GM19099 (cell line): ENCODE measurements around the gene FBXL16.

Experiments
- POLR2A ChIP-seq: IDR thresholded peaks from 3 replicates; pipeline ENCODE4 v1.6.1; 2011; ENCODE audit warnings: low read depth; ENCODE audit not compliant: insufficient read length; ENCODE audit errors: extremely low read depth

FBXL16 gene

GRCh38 chr16:674968-675883 lies 30.4 kb downstream of the FBXL16 start, which contains the start of gene RHBDL1:
Gene RHBDL1, plus strand, starts transcription at chr16:675671. Its CDS starts 120 bp downstream, at chr16:675791.
- TF ChIP-seq POLR2A: no peak

GRCh38 chr16:674214-674881 lies 31.3 kb downstream of the FBXL16 start:
- TF ChIP-seq POLR2A: no peak

- TF ChIP-seq POLR2A: no peak
Measured at GRCh38 chr16:673399-673991, 32.1 kb downstream of the FBXL16 start.

- TF ChIP-seq POLR2A: no peak
Measured at GRCh38 chr16:672851-673250, 32.8 kb downstream of the FBXL16 start.

DNA sequence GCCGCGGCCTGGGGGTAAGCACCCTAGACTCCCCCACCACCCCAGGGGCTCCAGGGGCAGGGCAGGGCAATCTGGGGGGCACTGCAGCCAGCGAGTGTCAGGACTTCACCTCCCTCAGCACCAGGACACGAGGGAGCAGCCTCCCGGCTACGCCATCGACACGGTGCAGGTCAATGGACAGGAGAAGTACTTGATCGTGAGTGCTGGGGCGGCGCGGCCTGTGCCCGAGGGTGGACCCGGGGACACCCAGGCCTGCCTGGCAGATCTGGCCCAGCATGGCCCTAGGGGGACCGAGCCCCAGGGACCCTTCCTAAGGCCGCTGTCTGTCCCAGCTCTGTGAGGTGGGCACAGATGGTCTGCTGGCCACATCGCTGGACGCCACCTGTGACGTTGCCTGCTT lies 33.2 kb downstream of the FBXL16 start:
- no peak for TF ChIP-seq POLR2A

GRCh38 chr16:671353-672131 lies 34.1 kb downstream of the FBXL16 start:
- no peak for TF ChIP-seq POLR2A

DNA sequence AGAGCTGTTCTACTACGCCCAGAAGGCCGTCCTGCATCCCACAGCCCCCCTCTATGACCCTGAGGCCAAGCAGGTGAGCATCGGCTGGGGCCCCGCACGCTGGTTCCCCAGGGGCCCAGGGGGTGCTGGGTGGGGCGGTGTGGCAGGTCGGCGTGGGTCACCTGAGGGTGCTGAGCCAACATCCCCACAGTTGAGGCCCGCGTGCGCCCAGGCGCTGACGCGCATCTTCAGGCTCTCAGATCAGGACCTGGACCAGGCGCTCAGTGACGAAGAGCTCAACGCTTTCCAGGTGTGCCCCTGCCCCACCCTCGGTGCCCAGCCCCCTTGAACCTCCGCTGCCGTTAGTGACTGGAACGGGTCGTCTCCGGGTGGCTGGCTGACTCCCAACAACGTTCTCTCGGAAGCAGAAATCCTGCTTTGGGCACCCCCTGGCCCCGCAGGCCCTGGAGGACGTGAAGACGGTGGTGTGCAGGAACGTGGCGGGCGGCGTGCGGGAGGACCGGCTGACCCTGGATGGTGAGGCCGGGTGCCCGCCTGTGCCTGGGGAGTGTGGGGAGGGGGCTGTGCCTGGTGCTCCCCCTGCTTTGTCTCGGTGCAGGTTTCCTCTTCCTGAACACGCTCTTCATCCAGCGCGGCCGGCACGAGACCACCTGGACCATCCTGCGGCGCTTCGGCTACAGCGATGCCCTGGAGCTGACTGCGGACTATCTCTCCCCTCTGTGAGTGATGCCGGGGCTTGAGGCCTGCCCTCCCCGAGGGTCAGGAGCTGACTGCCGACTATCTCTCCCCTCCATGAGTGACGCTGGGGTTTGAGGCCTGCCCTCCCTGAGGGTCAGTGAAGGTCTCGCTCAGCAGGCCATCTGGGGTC lies 34.9 kb downstream of the FBXL16 start:
- no peak for TF ChIP-seq POLR2A

DNA sequence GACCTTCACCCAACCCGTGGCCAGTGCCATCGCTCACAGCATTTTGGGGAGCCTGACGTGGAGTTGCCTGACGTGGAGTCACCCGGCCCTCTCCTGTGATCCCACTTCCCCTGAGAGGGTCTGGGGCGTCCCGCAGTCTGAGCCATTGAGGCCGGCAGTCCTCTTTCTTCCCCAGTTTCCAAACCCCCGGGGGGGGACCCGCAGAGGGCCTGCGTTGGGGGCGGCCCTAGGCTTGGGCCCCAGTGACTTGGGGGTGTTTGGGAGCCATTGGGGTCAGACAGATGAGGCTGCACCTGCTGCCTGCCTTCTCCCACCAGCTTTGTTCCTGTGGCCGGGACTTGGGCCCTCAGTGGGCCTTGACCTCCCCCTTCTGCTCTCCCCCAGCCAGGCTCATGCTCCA lies 35.9 kb downstream of the FBXL16 start:
- TF ChIP-seq POLR2A: no peak

DNA sequence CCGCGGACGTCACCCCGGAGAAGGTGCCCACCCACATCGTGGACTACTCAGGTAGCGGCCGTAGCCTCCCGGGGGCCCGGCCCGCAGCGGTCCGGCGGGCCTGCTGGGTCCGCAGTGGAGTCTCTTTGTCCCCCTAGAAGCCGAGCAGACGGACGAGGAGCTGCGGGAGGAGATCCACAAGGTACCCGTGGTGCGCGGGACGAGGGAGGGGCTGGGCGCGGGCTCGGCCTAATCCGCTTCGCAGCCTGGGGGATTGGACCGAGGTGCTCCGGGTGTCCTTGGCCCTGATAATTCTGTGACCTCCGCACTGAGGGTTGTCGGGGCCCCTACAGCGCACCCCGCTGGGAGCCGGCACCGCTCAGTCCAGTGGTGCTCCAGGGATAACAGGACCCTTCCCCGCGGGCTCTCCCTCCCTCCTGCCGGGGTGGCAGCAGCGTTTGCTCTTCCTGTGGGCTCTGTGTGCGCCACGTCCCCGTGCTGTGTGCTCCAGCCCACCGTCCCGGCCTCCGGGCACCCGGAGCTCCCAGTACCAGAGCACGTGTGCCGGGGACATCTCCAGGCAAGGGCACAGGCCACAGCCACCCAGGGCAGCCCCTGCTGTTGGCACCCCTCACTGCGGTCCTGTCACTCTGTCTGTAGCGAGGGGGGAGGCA lies 37.0 kb downstream of the FBXL16 start:
- TF ChIP-seq POLR2A: no peak

- TF ChIP-seq POLR2A: peak; percentile 96
Measured at GRCh38 chr16:667780-668518, 37.7 kb downstream of the FBXL16 start, which contains the start of gene RHOT2. Gene RHOT2, plus strand, starts transcription at chr16:668132. Its CDS starts 68 bp downstream, at chr16:668200.

DNA sequence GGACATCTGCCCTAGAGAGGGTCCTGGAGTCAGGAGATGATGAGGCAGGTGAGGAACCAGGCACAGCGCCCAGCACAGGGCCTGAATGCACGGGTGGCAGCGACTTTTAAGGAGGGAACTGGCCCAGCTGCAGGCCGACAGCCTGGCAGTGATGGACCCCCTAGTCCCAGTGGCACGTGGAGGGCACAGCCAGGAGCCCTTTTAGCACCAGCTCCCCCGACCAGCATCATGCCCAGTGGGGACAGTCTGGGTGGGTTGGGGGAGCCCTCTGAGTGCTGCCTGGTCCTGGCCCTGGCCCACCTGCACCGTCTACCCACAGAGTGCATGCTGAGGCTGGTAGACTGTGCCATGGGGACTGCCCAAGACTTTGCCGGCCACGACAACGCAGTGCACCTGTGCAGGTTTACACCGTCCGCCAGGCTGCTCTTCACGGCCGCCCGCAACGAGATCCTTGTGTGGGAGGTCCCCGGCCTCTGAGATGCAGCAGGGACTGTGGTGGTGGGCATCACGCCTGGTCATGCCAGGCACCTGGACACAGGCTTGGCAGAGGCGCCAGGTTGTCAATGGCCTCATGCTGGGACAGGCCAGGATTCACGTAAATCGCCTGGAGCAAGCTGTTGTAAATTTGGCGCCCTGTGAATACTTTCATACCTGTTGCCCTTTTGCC lies 38.4 kb downstream of the FBXL16 start:
- no peak for TF ChIP-seq POLR2A

DNA sequence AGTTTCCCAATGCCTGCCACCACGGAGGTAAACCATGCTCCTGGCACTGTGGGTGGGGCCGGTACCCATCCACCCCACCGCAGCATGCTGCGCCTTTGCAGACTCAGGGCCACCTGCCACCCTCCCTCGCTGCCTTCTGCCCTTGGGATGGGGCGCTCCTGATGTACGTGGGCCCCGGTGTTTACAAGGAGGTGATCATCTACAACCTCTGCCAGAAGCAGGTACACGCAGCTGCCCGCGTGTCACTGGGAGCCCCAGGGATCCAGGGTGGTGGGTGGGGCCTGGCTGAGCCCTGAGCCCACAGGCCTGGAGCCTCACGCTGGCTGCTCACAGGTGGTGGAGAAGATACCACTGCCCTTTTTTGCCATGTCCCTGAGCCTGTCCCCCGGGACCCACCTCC lies 39.0 kb downstream of the FBXL16 start:
- TF ChIP-seq POLR2A: no peak
